HepG2 (cell line): ENCODE data around the gene NDC1. TPM values are rescaled to one million over a fixed set of nuclear protein-coding genes. Genes with fewer than 3 reads are reported as not detected.

Experiments used
- ARID3A ChIP-seq: IDR thresholded peaks from 2 replicates; pipeline ENCODE4 v1.6.1; 2012; ENCODE audit warnings: low read depth, low read length, improper control_type of control experiment
- ATF2 ChIP-seq: sonication (generic); formaldehyde crosslinking; IDR thresholded peaks from 2 replicates; pipeline ENCODE4 v1.4.0; 2020; ENCODE audit warnings: missing genetic modification reagents
- CCAR2 ChIP-seq: fragments of 200-400 bp; formaldehyde crosslinking; optimal IDR thresholded peaks from 2 replicates; pipeline ENCODE3; 2018; ENCODE audit warnings: low read depth, mild to moderate bottlenecking, low read length, moderate library complexity
- HOXA9 ChIP-seq: sonication (generic); formaldehyde crosslinking; IDR thresholded peaks from 2 replicates; pipeline ENCODE4 v1.8.1; 2022; ENCODE audit warnings: missing genetic modification reagents, mild to moderate bottlenecking, moderate library complexity, borderline replicate concordance
- STAT6 ChIP-seq: sonication (generic); formaldehyde crosslinking; IDR thresholded peaks from 2 replicates; pipeline ENCODE4 v1.4.0; 2020; ENCODE audit warnings: missing genetic modification reagents, mild to moderate bottlenecking, borderline replicate concordance
- ZNF292 ChIP-seq: sonication (generic); formaldehyde crosslinking; IDR thresholded peaks from 2 replicates; pipeline ENCODE4 v1.8.1; 2022; ENCODE audit warnings: mild to moderate bottlenecking, low read depth, missing genetic modification reagents, borderline replicate concordance
- ZNF720 ChIP-seq: sonication (generic); formaldehyde crosslinking; IDR thresholded peaks from 2 replicates; pipeline ENCODE4 v1.4.0; 2020; ENCODE audit warnings: missing genetic modification reagents
- ZNF781 ChIP-seq: sonication (generic); formaldehyde crosslinking; IDR thresholded peaks from 2 replicates; pipeline ENCODE4 v1.5.1; 2020; ENCODE audit warnings: borderline replicate concordance, mild to moderate bottlenecking, missing genetic modification reagents; ENCODE audit errors: not compliant biosample characterization
- polyA plus RNA-seq, 8 experiments: library from polyadenylated mRNA; depleted of rRNA in 3 of 8; stranded (reverse) in 7 of 8; unstranded in 1 of 8; fragments of >200 nt; fragmentation: Illumina TruSeq in 4 of 8; extraction: Trizol in 4 of 8; gene quantifications; 2 replicates each; pipeline versions ENCODE4 v1.2.1 to v1.2.3, GENCODE V29; 2011 to 2016; ENCODE audit warnings: low read depth in 4 of 8, missing spikeins in 1 of 8, mixed read lengths in 1 of 8; ENCODE audit not compliant: insufficient read depth in 1 of 8
- total RNA-seq, 5 experiments: library from RNA; depleted of rRNA; stranded (reverse); fragments of >200 nt; fragmentation: Illumina TruSeq; extraction: Trizol; gene quantifications; 2 replicates each; pipeline ENCODE4 v1.2.3, GENCODE V29; 2016; ENCODE audit warnings: low read depth in 1 of 5

Gene NDC1
- total and polyA plus RNA-seq, 2 of the 13 experiments (the other 11 are each of a cell fraction or from before 2014, with no cell fraction given), result 38.1 to 50.9 TPM

- no peak for TF ChIP-seq STAT6 (CRISPR knock-in tag)
- TF ChIP-seq ZNF720, result no peak
- TF ChIP-seq ARID3A, result no peak
- TF ChIP-seq HOXA9 (CRISPR knock-in tag), result no peak
- TF ChIP-seq ZNF781, result no peak
- no peak for TF ChIP-seq CCAR2
- TF ChIP-seq ZNF292 (CRISPR knock-in tag), result no peak
- TF ChIP-seq ATF2 (CRISPR knock-in tag), result no peak
Measured at GRCh38 chr1:53771648-53772047, 66.4 kb downstream of the NDC1 start (continued).
